K562 (cell line): Measurements from ENCODE around the gene KMT2D.

Source experiments
- EP300 ChIP-seq: IDR thresholded peaks from 2 replicates; pipeline ENCODE4 v1.6.1; 2012; ENCODE audit warnings: low read length, improper control_type of control experiment
- FOXJ3 ChIP-seq: sonication (generic); formaldehyde crosslinking; IDR thresholded peaks from 2 replicates; pipeline ENCODE4 v1.4.0; 2020; ENCODE audit warnings: mild to moderate bottlenecking, missing genetic modification reagents
- HMG20A ChIP-seq: fragments of 450-650 bp; formaldehyde crosslinking; conservative IDR thresholded peaks from 2 replicates; pipeline ENCODE4 v1.4.0; 2020; ENCODE audit warnings: mild to moderate bottlenecking, mixed read lengths
- JUND ChIP-seq, 2 experiments: IDR thresholded peaks; 2 replicates in 1 of 2; 3 replicates in 1 of 2; pipeline ENCODE4 v1.6.1; 2011; ENCODE audit warnings: borderline replicate concordance in 2 of 2, low read depth in 2 of 2, low read length in 2 of 2, improper control_type of control experiment in 1 of 2, missing biosample characterization in 1 of 2, missing genetic modification characterization in 1 of 2, missing genetic modification reagents in 1 of 2
- MXI1 ChIP-seq: IDR thresholded peaks from 2 replicates; pipeline ENCODE4 v1.6.1; 2011; ENCODE audit warnings: low read depth, mild to moderate bottlenecking, improper control_type of control experiment, low read length
- TCF7L2 ChIP-seq: fragments of 150-350 bp; IDR thresholded peaks from 2 replicates; pipeline ENCODE4 v1.6.1; 2016; ENCODE audit warnings: low read depth, mild to moderate bottlenecking, low read length, moderate library complexity
- ZNF274 ChIP-seq: IDR thresholded peaks from 2 replicates; pipeline ENCODE4 v1.6.1; 2011; ENCODE audit warnings: low read depth, mild to moderate bottlenecking, low read length, moderate library complexity, borderline replicate concordance
- TF ChIP-seq, protein P1 (sequence below), 3 experiments: IDR thresholded peaks in 2 of 3; conservative IDR thresholded peaks in 1 of 3; 2 replicates each; pipeline ENCODE4 v1.5.1; 2011 to 2012; ENCODE audit warnings: low read length in 3 of 3, mild to moderate bottlenecking in 3 of 3, control low read depth in 2 of 3, improper control_type of control experiment in 1 of 3, inconsistent platforms in 1 of 3, low read depth in 1 of 3, mixed read lengths in 1 of 3, moderate library complexity in 1 of 3; ENCODE audit not compliant: insufficient read depth in 2 of 3

DNA sequence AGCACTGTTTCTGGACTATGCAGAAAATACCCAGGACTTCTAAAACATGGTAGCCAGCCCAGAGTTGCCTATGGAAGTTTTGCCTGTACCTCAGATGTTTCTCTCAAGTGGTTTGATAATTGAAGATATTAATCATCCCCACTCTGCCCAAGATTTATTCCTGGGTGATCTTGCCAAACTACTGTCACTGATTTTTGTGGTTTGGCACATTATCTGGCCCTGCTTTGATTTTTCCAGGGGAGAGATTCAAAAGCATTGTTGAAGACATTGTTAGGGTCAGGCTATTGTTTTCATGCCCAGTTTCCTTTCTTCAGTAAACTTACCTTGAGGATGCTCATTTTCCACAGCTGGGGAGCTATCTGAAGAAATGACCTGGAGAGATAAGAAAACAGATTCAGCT, 47.9 kb downstream of the KMT2D start:
- TF ChIP-seq HMG20A (CRISPR knock-in tag) (no peak), TCF7L2 (no peak), EP300 (no peak), JUND (IDR thresholded peaks at IDR 0.05; ENCODE audit: borderline replicate concordance, low read depth, low read length) (no peak), JUND (tag; IDR thresholded peaks at IDR 0.05; ENCODE audit: borderline replicate concordance, low read depth, low read length) (no peak), ZNF274 (no peak), FOXJ3 (CRISPR knock-in tag) (no peak), MXI1 (no peak)
- TF ChIP-seq, protein P1, sequence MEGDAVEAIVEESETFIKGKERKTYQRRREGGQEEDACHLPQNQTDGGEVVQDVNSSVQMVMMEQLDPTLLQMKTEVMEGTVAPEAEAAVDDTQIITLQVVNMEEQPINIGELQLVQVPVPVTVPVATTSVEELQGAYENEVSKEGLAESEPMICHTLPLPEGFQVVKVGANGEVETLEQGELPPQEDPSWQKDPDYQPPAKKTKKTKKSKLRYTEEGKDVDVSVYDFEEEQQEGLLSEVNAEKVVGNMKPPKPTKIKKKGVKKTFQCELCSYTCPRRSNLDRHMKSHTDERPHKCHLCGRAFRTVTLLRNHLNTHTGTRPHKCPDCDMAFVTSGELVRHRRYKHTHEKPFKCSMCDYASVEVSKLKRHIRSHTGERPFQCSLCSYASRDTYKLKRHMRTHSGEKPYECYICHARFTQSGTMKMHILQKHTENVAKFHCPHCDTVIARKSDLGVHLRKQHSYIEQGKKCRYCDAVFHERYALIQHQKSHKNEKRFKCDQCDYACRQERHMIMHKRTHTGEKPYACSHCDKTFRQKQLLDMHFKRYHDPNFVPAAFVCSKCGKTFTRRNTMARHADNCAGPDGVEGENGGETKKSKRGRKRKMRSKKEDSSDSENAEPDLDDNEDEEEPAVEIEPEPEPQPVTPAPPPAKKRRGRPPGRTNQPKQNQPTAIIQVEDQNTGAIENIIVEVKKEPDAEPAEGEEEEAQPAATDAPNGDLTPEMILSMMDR (IDR thresholded peaks at IDR 0.05 in 2 of 3, conservative IDR thresholded peaks at IDR 0.05 in 1 of 3; ENCODE audit: insufficient read depth in 2 of 3, low read depth in 1 of 3, low read length in 3 of 3), result no peak
